Mucosa of rectum (tissue), 2 donors: ENCODE results near the gene OMA1.
"Not testable (repeated sequence)": the region's sequence is repeated elsewhere in the genome, so short reads cannot be mapped to it uniquely, and the experiment has no call there.

Source experiments
- H3K27ac ChIP-seq, 2 donors: one replicate each; pipeline ENCODE4 v1.7.0; 2013; ENCODE audit warnings: inconsistent platforms in 2 of 2, low read depth in 2 of 2, low read length in 2 of 2
- H3K27me3 ChIP-seq, 2 donors: one replicate each; pipeline ENCODE4 v1.7.0; 2013; ENCODE audit warnings: low read length in 2 of 2; ENCODE audit not compliant: control insufficient read depth in 2 of 2, insufficient read depth in 2 of 2
- H3K36me3 ChIP-seq, 2 donors: one replicate each; pipeline ENCODE4 v1.7.0; 2013; ENCODE audit warnings: low read length in 2 of 2; ENCODE audit not compliant: control insufficient read depth in 2 of 2, insufficient read depth in 2 of 2
- H3K4me1 ChIP-seq, 2 donors: one replicate each; pipeline ENCODE4 v1.7.0; 2013; ENCODE audit warnings: low read length in 2 of 2, mild to moderate bottlenecking in 1 of 2; ENCODE audit not compliant: control insufficient read depth in 2 of 2, insufficient read depth in 2 of 2
- H3K4me3 ChIP-seq, 2 donors: one replicate each; pipeline ENCODE4 v1.7.0; 2013; ENCODE audit warnings: low read length in 2 of 2
- H3K9ac ChIP-seq, 2 donors: one replicate each; pipeline ENCODE4 v1.7.0; 2013; ENCODE audit warnings: low read length in 2 of 2, low read depth in 1 of 2, mild to moderate bottlenecking in 1 of 2
- H3K9me3 ChIP-seq, 2 donors: one replicate each; pipeline ENCODE4 v1.7.0; 2013; ENCODE audit warnings: low read length in 2 of 2; ENCODE audit not compliant: control insufficient read depth in 2 of 2
- donor health status: healthy.
- donor health status: Normal muscosa, but diverticular disease.

The OMA1 gene

GRCh38 chr1:58531842-58532241 is 14.7 kb downstream of the OMA1 start:
- H3K36me3 ChIP-seq, H3K27ac ChIP-seq, H3K9ac ChIP-seq, H3K4me1 ChIP-seq, H3K9me3 ChIP-seq, H3K4me3 ChIP-seq, H3K27me3 ChIP-seq: not testable (repeated sequence)

DNA sequence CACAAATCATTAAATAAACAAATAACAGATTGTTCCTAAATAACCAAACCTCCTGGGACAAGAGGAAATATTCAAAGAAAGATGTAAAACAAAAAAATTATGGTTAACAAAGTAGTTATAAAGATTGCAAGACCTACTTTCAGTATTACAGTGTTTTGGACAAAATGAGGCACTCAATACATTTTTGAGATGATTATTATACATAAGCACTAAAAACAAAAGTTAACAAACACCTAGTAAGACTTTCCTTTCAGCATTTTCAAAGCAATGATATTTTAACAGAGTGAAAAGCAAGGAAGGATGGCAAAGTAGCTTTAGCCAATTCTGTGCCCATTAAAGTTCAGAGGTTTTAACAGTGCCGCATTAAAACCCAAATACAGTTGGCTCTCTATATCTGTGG is 17.2 kb downstream of the OMA1 start:
- H3K36me3 ChIP-seq, result peaks cover 0 to 3% of the 10 kb centered on the region in 2 donors
- no peaks in the 10 kb centered on the region for H3K4me1 ChIP-seq
- H3K27me3 ChIP-seq, result no peaks in the 10 kb centered on the region
- H3K9ac ChIP-seq, result no peak overlapping the region
- H3K9me3 ChIP-seq, result no peaks in the 10 kb centered on the region
- no peak overlapping the region for H3K4me3 ChIP-seq
- no peak overlapping the region for H3K27ac ChIP-seq

DNA sequence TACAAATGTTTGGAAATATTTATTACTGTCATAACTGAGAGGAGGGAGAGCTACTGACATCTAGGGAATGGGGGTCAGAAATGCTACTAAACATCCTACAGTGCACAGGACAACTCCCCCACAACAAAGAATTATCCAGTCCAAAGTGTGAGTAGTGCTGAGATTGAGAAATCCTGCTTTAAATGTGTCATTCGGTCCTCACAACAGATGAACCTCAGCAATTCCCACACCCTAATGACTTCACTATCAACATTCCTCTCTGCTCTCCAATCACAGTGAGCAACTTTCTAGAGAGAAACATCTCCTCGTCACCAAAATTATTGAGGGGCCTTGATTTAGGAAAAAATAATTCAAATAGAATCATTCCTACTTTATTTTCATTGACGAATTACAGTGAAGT is 18.0 kb downstream of the OMA1 start:
- H3K4me3 ChIP-seq, result no peak overlapping the region
- H3K4me1 ChIP-seq, result no peaks in the 10 kb centered on the region

DNA sequence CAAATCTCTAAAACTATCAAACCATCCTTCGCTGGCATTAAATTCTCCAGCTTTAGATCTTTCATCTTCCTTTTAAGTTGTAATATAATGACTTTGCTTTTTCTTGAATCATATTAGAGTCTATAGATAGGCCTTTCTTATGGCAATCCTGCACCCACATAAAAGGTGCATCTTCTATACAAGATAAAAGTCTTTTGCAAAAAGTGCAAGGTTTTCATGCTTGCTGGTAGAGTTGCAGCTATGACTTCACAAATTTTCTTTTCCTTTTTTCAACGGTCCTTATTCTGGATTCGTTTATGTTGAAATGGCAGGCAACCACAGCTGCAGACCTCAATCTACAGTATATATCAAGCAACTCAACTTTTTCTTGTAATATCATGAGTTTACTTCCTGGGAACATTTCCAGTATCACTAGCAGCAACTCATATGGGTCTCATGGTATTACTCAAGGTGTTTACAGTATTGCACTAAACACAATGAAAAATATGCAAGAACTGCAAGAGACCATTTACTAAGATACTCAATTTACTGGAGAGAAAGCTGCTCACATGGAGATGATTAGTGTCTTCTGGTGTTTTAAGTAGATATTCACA is 22.1 kb downstream of the OMA1 start:
- peaks cover 3 to 8% of the 10 kb centered on the region in 2 donors for H3K36me3 ChIP-seq
- H3K9ac ChIP-seq, result no peak overlapping the region
- H3K27me3 ChIP-seq, result no peaks in the 10 kb centered on the region
- H3K9me3 ChIP-seq, result no peaks in the 10 kb centered on the region
- H3K4me3 ChIP-seq, result no peak overlapping the region
- no peak overlapping the region for H3K27ac ChIP-seq
- H3K4me1 ChIP-seq, result no peaks in the 10 kb centered on the region

More for the DNA sequence above, 18.0 kb downstream of the OMA1 start:
- no peaks in the 10 kb centered on the region for H3K27me3 ChIP-seq
- peaks cover 0 to 3% of the 10 kb centered on the region in 2 donors for H3K36me3 ChIP-seq
- H3K9me3 ChIP-seq, result no peaks in the 10 kb centered on the region
- H3K27ac ChIP-seq, result no peak overlapping the region
- H3K9ac ChIP-seq, result no peak overlapping the region

- Histone ChIP-seq H3K36me3 (peaks cover 3 to 9% of the 10 kb centered on the region in 2 donors), H3K9ac (no peak overlapping the region), H3K4me3 (no peak overlapping the region), H3K9me3 (no peaks in the 10 kb centered on the region), H3K27ac (no peak overlapping the region), H3K27me3 (no peaks in the 10 kb centered on the region), H3K4me1 (no peaks in the 10 kb centered on the region)
Observed at GRCh38 chr1:58515794-58516401, 30.6 kb downstream of the OMA1 start.

DNA sequence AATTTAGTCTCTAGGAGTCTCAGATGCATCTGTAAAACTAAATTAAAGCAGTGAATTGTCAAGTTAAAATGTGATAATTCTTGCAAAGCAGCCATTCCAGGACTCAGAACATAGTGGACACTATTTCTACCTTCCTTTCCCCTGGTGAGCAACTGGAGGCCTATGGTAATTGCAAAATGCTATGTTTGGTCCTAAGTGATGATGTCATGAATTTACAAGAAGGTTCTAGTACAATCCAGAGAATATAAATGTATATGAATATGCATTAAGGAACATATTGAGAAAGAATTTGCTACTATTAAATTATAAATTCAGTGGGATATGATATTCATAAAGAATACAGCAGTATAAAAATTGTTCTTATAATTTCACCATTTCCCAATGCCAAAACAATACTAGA is 32.6 kb downstream of the OMA1 start:
- H3K4me3 ChIP-seq, result no peak overlapping the region
- H3K9ac ChIP-seq, result no peak overlapping the region
- H3K36me3 ChIP-seq, result peaks cover 3 to 4% of the 10 kb centered on the region in 2 donors
- no peaks in the 10 kb centered on the region for H3K27me3 ChIP-seq
- H3K9me3 ChIP-seq, result no peaks in the 10 kb centered on the region
- no peak overlapping the region for H3K27ac ChIP-seq
- no peaks in the 10 kb centered on the region for H3K4me1 ChIP-seq

GRCh38 chr1:58508629-58509028 is 37.9 kb downstream of the OMA1 start:
- Histone ChIP-seq H3K27ac (no peak overlapping the region), H3K9ac (no peak overlapping the region), H3K9me3 (no peaks in the 10 kb centered on the region), H3K4me1 (no peaks in the 10 kb centered on the region), H3K27me3 (no peaks in the 10 kb centered on the region), H3K36me3 (peaks cover 11 to 20% of the 10 kb centered on the region in 2 donors), H3K4me3 (no peak overlapping the region)

DNA sequence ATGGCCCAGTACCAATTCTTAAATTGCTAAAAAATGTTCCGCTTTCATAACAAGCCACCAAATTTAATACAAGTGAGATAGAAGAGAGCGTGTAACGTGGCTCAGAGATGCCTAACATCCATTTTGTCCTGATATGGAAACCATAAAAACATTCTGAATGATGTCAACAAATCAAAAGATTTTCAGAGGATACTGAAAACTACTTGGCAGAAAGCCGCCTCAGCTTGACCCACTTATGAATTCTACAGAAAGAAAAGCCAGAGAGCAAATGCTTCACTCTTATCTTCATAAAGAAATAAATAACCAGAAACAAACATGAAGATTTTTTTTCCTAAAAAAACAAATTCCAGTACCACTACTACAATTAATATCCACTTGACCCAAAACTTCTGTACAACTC is 41.2 kb downstream of the OMA1 start:
- no peak overlapping the region for H3K4me3 ChIP-seq
- no peaks in the 10 kb centered on the region for H3K27me3 ChIP-seq
- H3K9me3 ChIP-seq, result no peaks in the 10 kb centered on the region
- H3K27ac ChIP-seq, result no peak overlapping the region
- H3K36me3 ChIP-seq, result peaks cover 12 to 18% of the 10 kb centered on the region in 2 donors
- no peaks in the 10 kb centered on the region for H3K4me1 ChIP-seq
- H3K9ac ChIP-seq, result no peak overlapping the region

- no peaks in the 10 kb centered on the region for H3K9me3 ChIP-seq
- no peak overlapping the region for H3K4me3 ChIP-seq
- H3K27ac ChIP-seq, result no peak overlapping the region
- H3K4me1 ChIP-seq, result no peaks in the 10 kb centered on the region
- peaks cover 9 to 12% of the 10 kb centered on the region in 2 donors for H3K36me3 ChIP-seq
- H3K9ac ChIP-seq, result no peak overlapping the region
- H3K27me3 ChIP-seq, result no peaks in the 10 kb centered on the region
Observed at GRCh38 chr1:58502519-58502918, 44.0 kb downstream of the OMA1 start.

- Histone ChIP-seq H3K4me1 (no peaks in the 10 kb centered on the region), H3K9ac (no peak overlapping the region), H3K36me3 (peaks cover 6 to 10% of the 10 kb centered on the region in 2 donors), H3K27ac (no peak overlapping the region), H3K4me3 (no peak overlapping the region), H3K27me3 (no peaks in the 10 kb centered on the region), H3K9me3 (no peaks in the 10 kb centered on the region)
Observed at GRCh38 chr1:58500043-58500442, 46.5 kb downstream of the OMA1 start.
